Skin of body (tissue), 2 donors: ENCODE data around the gene VWA5B2. TPM values are rescaled to one million over a fixed set of nuclear protein-coding genes. Genes with fewer than 3 reads are reported as not detected.
A peak's percentile ranks its signal among the peaks of the same experiment; 100 is the strongest.

ENCODE experiments used
- DNase-seq: peaks from one replicate; lab custom pipeline; 2025; lab: John Stamatoyannopoulos, UW
- total RNA-seq: library from RNA; depleted of rRNA; stranded (reverse); fragments of >200 nt; gene quantifications from one replicate; pipeline ENCODE4 v1.2.3, GENCODE V29; 2014

The VWA5B2 gene
- total RNA-seq, result 0.10 TPM

GRCh38 chr3:184229394-184230080, at the start of gene VWA5B2:
VWA5B2 (plus strand) TSS chr3:184229585; CDS start chr3:184230529, 944 bp downstream.
- DNase-seq, result no peak

GRCh38 chr3:184180165-184180564, 49.2 kb upstream of the VWA5B2 start:
- no peak for DNase-seq

GRCh38 chr3:184181596-184181995, 47.8 kb upstream of the VWA5B2 start:
- no peak for DNase-seq

- no peak for DNase-seq
Measured at GRCh38 chr3:184183679-184184078, 45.7 kb upstream of the VWA5B2 start.

GRCh38 chr3:184184546-184185230, 44.7 kb upstream of the VWA5B2 start:
- no peak for DNase-seq

GRCh38 chr3:184185461-184186183, 43.8 kb upstream of the VWA5B2 start:
- peak; percentile 99 for DNase-seq

GRCh38 chr3:184186184-184186901, 43.0 kb upstream of the VWA5B2 start, which contains the start of gene ABCF3:
ABCF3 (plus strand) TSS chr3:184186199; CDS start chr3:184186208, 9 bp downstream.
- DNase-seq, result no peak

GRCh38 chr3:184186902-184187207, 42.5 kb upstream of the VWA5B2 start:
- DNase-seq, result no peak

- no peak for DNase-seq
Measured at GRCh38 chr3:184188080-184188479, 41.3 kb upstream of the VWA5B2 start.

GRCh38 chr3:184189421-184189820, 40.0 kb upstream of the VWA5B2 start:
- DNase-seq, result no peak

GRCh38 chr3:184192889-184193288, 36.5 kb upstream of the VWA5B2 start:
- DNase-seq, result no peak

GRCh38 chr3:184193991-184194539, 35.3 kb upstream of the VWA5B2 start:
- no peak for DNase-seq

- DNase-seq, result no peak
Measured at GRCh38 chr3:184196536-184196935, 32.8 kb upstream of the VWA5B2 start.

GRCh38 chr3:184198509-184198908, 30.9 kb upstream of the VWA5B2 start:
- DNase-seq, result no peak

GRCh38 chr3:184200825-184201224, 28.6 kb upstream of the VWA5B2 start:
- no peak for DNase-seq

GRCh38 chr3:184203526-184203925, 25.9 kb upstream of the VWA5B2 start:
- DNase-seq, result no peak

GRCh38 chr3:184209146-184209923, 20.1 kb upstream of the VWA5B2 start:
- no peak for DNase-seq

- no peak for DNase-seq
Measured at GRCh38 chr3:184211297-184211696, 18.1 kb upstream of the VWA5B2 start.

- DNase-seq, result no peak
Measured at GRCh38 chr3:184211718-184212117, 17.7 kb upstream of the VWA5B2 start.

GRCh38 chr3:184218814-184219213, 10.6 kb upstream of the VWA5B2 start:
- no peak for DNase-seq

- DNase-seq, result no peak
Measured at GRCh38 chr3:184222521-184222920, 6.9 kb upstream of the VWA5B2 start.
